IgD-negative memory B cell (primary cell): Measurements from ENCODE around the gene ZNF423. TPM values are rescaled to one million over a fixed set of nuclear protein-coding genes. Genes with fewer than 3 reads are reported as not detected.

Source experiments
- H3K27ac Mint-ChIP-seq, 3 donors: one replicate each; pipeline ENCODE4 v1.8.0; 2020 to 2022; ENCODE audit warnings: mild to moderate bottlenecking in 3 of 3, mixed read lengths in 3 of 3, moderate library complexity in 1 of 3
- H3K27me3 Mint-ChIP-seq: one replicate; pipeline ENCODE4 v1.8.0; 2021; ENCODE audit warnings: mixed read lengths
- H3K36me3 Mint-ChIP-seq: one replicate; pipeline ENCODE4 v1.8.0; 2020; ENCODE audit warnings: mild to moderate bottlenecking, mixed read lengths
- H3K4me1 Mint-ChIP-seq, 3 donors: one replicate each; pipeline ENCODE4 v1.8.0; 2020 to 2022; ENCODE audit warnings: mixed read lengths in 3 of 3, mild to moderate bottlenecking in 1 of 3
- H3K4me3 Mint-ChIP-seq, 4 donors: one replicate each; pipeline ENCODE4 v1.8.0; 2020 to 2022; ENCODE audit warnings: mild to moderate bottlenecking in 4 of 4, mixed read lengths in 4 of 4, moderate library complexity in 3 of 4
- H3K9me3 Mint-ChIP-seq, 3 donors: one replicate each; pipeline ENCODE4 v1.8.0; 2020 to 2021; ENCODE audit warnings: mixed read lengths in 3 of 3, mild to moderate bottlenecking in 1 of 3
- polyA plus RNA-seq: library from polyadenylated mRNA; unstranded; fragments of 300-500 nt; fragmentation: Illumina TruSeq; gene quantifications from one replicate; pipeline ENCODE4 v1.2.3, GENCODE V29; 2021

ZNF423 gene
- polyA plus RNA-seq, 1 donor from 2014 or later: not detected

GRCh38 chr16:49674351-49674851, 181.5 kb downstream of the ZNF423 start:
- Mint-ChIP-seq H3K27ac (peak overlapping the region in 1 of 3 donors; percentile 80), H3K27me3 (peaks cover 2% of the 10 kb centered on the region), H3K36me3 (no peaks in the 10 kb centered on the region), H3K9me3 (no peaks in the 10 kb centered on the region), H3K4me3 (no peak overlapping the region), H3K4me1 (peaks cover 0 to 1% (median 0%) of the 10 kb centered on the region in 3 donors)

GRCh38 chr16:49673442-49673841, 182.5 kb downstream of the ZNF423 start:
- Mint-ChIP-seq H3K27me3 (peaks cover 3% of the 10 kb centered on the region), H3K4me1 (peaks cover 0 to 1% (median 0%) of the 10 kb centered on the region in 3 donors), H3K36me3 (no peaks in the 10 kb centered on the region), H3K4me3 (no peak overlapping the region), H3K9me3 (no peaks in the 10 kb centered on the region), H3K27ac (no peak overlapping the region)

GRCh38 chr16:49672753-49673152, 183.2 kb downstream of the ZNF423 start:
- Mint-ChIP-seq H3K27me3 (peaks cover 3% of the 10 kb centered on the region), H3K4me3 (no peak overlapping the region), H3K36me3 (no peaks in the 10 kb centered on the region), H3K27ac (no peak overlapping the region), H3K9me3 (no peaks in the 10 kb centered on the region), H3K4me1 (peaks cover 0 to 1% (median 0%) of the 10 kb centered on the region in 3 donors)

GRCh38 chr16:49671333-49671732, 184.6 kb downstream of the ZNF423 start:
- Mint-ChIP-seq H3K9me3 (no peaks in the 10 kb centered on the region), H3K36me3 (no peaks in the 10 kb centered on the region), H3K4me1 (peaks cover 0 to 1% (median 0%) of the 10 kb centered on the region in 3 donors), H3K4me3 (no peak overlapping the region), H3K27ac (no peak overlapping the region), H3K27me3 (peaks cover 3% of the 10 kb centered on the region)

GRCh38 chr16:49670627-49671026, 185.3 kb downstream of the ZNF423 start:
- Mint-ChIP-seq H3K27me3 (peaks cover 3% of the 10 kb centered on the region), H3K4me1 (peaks cover 0 to 1% (median 0%) of the 10 kb centered on the region in 3 donors)

GRCh38 chr16:49665482-49666230, 190.3 kb downstream of the ZNF423 start:
- peaks cover 3% of the 10 kb centered on the region for H3K27me3 Mint-ChIP-seq
- no peaks in the 10 kb centered on the region for H3K9me3 Mint-ChIP-seq
- H3K27ac Mint-ChIP-seq: no peak overlapping the region
- peaks cover 0 to 1% (median 0%) of the 10 kb centered on the region in 3 donors for H3K4me1 Mint-ChIP-seq
- no peaks in the 10 kb centered on the region for H3K36me3 Mint-ChIP-seq
- no peak overlapping the region for H3K4me3 Mint-ChIP-seq

More at GRCh38 chr16:49670627-49671026, 185.3 kb downstream of the ZNF423 start:
- Mint-ChIP-seq H3K27ac (no peak overlapping the region), H3K4me3 (no peak overlapping the region), H3K9me3 (no peaks in the 10 kb centered on the region), H3K36me3 (no peaks in the 10 kb centered on the region)

GRCh38 chr16:49664221-49665215, 191.4 kb downstream of the ZNF423 start:
- H3K9me3 Mint-ChIP-seq: no peaks in the 10 kb centered on the region
- H3K27ac Mint-ChIP-seq: no peak overlapping the region
- no peaks in the 10 kb centered on the region for H3K36me3 Mint-ChIP-seq
- H3K4me1 Mint-ChIP-seq: no peaks in the 10 kb centered on the region
- no peak overlapping the region for H3K4me3 Mint-ChIP-seq
- H3K27me3 Mint-ChIP-seq: peaks cover 3% of the 10 kb centered on the region

- Mint-ChIP-seq H3K27me3 (peaks cover 2% of the 10 kb centered on the region), H3K9me3 (no peaks in the 10 kb centered on the region), H3K36me3 (no peaks in the 10 kb centered on the region), H3K27ac (no peak overlapping the region), H3K4me1 (no peaks in the 10 kb centered on the region), H3K4me3 (no peak overlapping the region)
These were observed 192.5 kb downstream of the ZNF423 start for GRCh38 chr16:49663081-49664065.

GRCh38 chr16:49662569-49662968, 193.3 kb downstream of the ZNF423 start:
- H3K4me1 Mint-ChIP-seq: no peaks in the 10 kb centered on the region
- peaks cover 2% of the 10 kb centered on the region for H3K27me3 Mint-ChIP-seq
- no peaks in the 10 kb centered on the region for H3K9me3 Mint-ChIP-seq
- H3K27ac Mint-ChIP-seq: peak overlapping the region in 1 of 3 donors; percentile 67
- H3K4me3 Mint-ChIP-seq: no peak overlapping the region
- no peaks in the 10 kb centered on the region for H3K36me3 Mint-ChIP-seq

- Mint-ChIP-seq H3K9me3 (no peaks in the 10 kb centered on the region), H3K4me1 (no peaks in the 10 kb centered on the region), H3K27me3 (peaks cover 2% of the 10 kb centered on the region), H3K36me3 (no peaks in the 10 kb centered on the region), H3K4me3 (no peak overlapping the region), H3K27ac (no peak overlapping the region)
These were observed 194.3 kb downstream of the ZNF423 start for GRCh38 chr16:49661465-49662187.

- no peak overlapping the region for H3K27ac Mint-ChIP-seq
- H3K27me3 Mint-ChIP-seq: peaks cover 2% of the 10 kb centered on the region
- no peaks in the 10 kb centered on the region for H3K9me3 Mint-ChIP-seq
- H3K4me1 Mint-ChIP-seq: no peaks in the 10 kb centered on the region
- no peaks in the 10 kb centered on the region for H3K36me3 Mint-ChIP-seq
- H3K4me3 Mint-ChIP-seq: no peak overlapping the region
These were observed 195.3 kb downstream of the ZNF423 start for GRCh38 chr16:49660626-49661025.

GRCh38 chr16:49659356-49659755, 196.6 kb downstream of the ZNF423 start:
- no peaks in the 10 kb centered on the region for H3K9me3 Mint-ChIP-seq
- no peak overlapping the region for H3K27ac Mint-ChIP-seq
- H3K4me1 Mint-ChIP-seq: no peaks in the 10 kb centered on the region
- H3K27me3 Mint-ChIP-seq: peaks cover 2% of the 10 kb centered on the region
- H3K4me3 Mint-ChIP-seq: no peak overlapping the region
- H3K36me3 Mint-ChIP-seq: no peaks in the 10 kb centered on the region

- H3K27ac Mint-ChIP-seq: no peak overlapping the region
- H3K36me3 Mint-ChIP-seq: no peaks in the 10 kb centered on the region
- H3K4me1 Mint-ChIP-seq: no peaks in the 10 kb centered on the region
- H3K27me3 Mint-ChIP-seq: peaks cover 2% of the 10 kb centered on the region
- H3K9me3 Mint-ChIP-seq: no peaks in the 10 kb centered on the region
- H3K4me3 Mint-ChIP-seq: no peak overlapping the region
These were observed 197.4 kb downstream of the ZNF423 start for GRCh38 chr16:49658531-49658930.
